ENCODE results near the gene GRAMD1B. TPM values are rescaled to one million over a fixed set of nuclear protein-coding genes. Genes with fewer than 3 reads are reported as not detected.

The GRAMD1B gene
- total and polyA plus RNA-seq, 2 donors (not counting 1 experiment from before 2014, with no cell fraction given) = 0.83 to 1.5 TPM

GRCh38 chr11:123450623-123451022, 20.6 kb downstream of the GRAMD1B start:
- Histone ChIP-seq H4K20me1 (ENCODE audit: control insufficient read depth, extremely low read depth, insufficient read depth, low read length) (no peaks in the 10 kb centered on the region), H3K27me3 (ENCODE audit: control insufficient read depth, insufficient read depth, low read length) (no peaks in the 10 kb centered on the region), H3K36me3 (ENCODE audit: control insufficient read depth, insufficient read depth, low read length) (no peaks in the 10 kb centered on the region), H3K9me3 (ENCODE audit: control insufficient read depth, insufficient read depth, low read depth, low read length) (no peaks in the 10 kb centered on the region), H2AFZ (ENCODE audit: low read length) (no peak overlapping the region), H3K79me2 (ENCODE audit: control insufficient read depth, insufficient read depth, low read length) (no peaks in the 10 kb centered on the region), H3K27ac (ENCODE audit: insufficient read depth, low read length) (no peak overlapping the region), H3K4me3 (replicated peaks in 1 of 4; ENCODE audit: control extremely low read depth in 1 of 4, insufficient read depth in 1 of 4, low read depth in 3 of 4, low read length in 4 of 4) (no peak overlapping the region), H3K4me2 (ENCODE audit: extremely low read depth, insufficient read depth, low read length) (no peak overlapping the region), H3K9ac (ENCODE audit: insufficient read depth, low read length) (no peak overlapping the region), H3K4me1 (ENCODE audit: control insufficient read depth, extremely low read depth, insufficient read depth, low read length) (no peaks in the 10 kb centered on the region)
- TF ChIP-seq, protein P1, sequence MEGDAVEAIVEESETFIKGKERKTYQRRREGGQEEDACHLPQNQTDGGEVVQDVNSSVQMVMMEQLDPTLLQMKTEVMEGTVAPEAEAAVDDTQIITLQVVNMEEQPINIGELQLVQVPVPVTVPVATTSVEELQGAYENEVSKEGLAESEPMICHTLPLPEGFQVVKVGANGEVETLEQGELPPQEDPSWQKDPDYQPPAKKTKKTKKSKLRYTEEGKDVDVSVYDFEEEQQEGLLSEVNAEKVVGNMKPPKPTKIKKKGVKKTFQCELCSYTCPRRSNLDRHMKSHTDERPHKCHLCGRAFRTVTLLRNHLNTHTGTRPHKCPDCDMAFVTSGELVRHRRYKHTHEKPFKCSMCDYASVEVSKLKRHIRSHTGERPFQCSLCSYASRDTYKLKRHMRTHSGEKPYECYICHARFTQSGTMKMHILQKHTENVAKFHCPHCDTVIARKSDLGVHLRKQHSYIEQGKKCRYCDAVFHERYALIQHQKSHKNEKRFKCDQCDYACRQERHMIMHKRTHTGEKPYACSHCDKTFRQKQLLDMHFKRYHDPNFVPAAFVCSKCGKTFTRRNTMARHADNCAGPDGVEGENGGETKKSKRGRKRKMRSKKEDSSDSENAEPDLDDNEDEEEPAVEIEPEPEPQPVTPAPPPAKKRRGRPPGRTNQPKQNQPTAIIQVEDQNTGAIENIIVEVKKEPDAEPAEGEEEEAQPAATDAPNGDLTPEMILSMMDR (conservative IDR thresholded peaks at IDR 0.05 in 1 of 2, IDR thresholded peaks at IDR 0.05 in 1 of 2; ENCODE audit: low read depth in 1 of 2, low read length in 2 of 2) = no peak
- no peak for TF ChIP-seq EZH2 (IDR thresholded peaks at IDR 0.05; ENCODE audit: low read length, missing control alignments)
- DNase-seq (ENCODE audit: low read depth in 2 of 2) = peak; percentile 46 to 76

- TF ChIP-seq, protein P1 (conservative IDR thresholded peaks at IDR 0.05 in 1 of 2, IDR thresholded peaks at IDR 0.05 in 1 of 2; ENCODE audit: low read depth in 1 of 2, low read length in 2 of 2) = no peak
- TF ChIP-seq EZH2 (IDR thresholded peaks at IDR 0.05; ENCODE audit: low read length, missing control alignments) = no peak
- H3K4me1 ChIP-seq (ENCODE audit: control insufficient read depth, extremely low read depth, insufficient read depth, low read length) = no peaks in the 10 kb centered on the region
- H3K27ac ChIP-seq (ENCODE audit: insufficient read depth, low read length) = no peak overlapping the region
- no peaks in the 10 kb centered on the region for H3K36me3 ChIP-seq (ENCODE audit: control insufficient read depth, insufficient read depth, low read length)
- H4K20me1 ChIP-seq (ENCODE audit: control insufficient read depth, extremely low read depth, insufficient read depth, low read length) = no peaks in the 10 kb centered on the region
- DNase-seq (ENCODE audit: low read depth in 2 of 2) = no peak
- no peak overlapping the region for H3K4me3 ChIP-seq (replicated peaks in 1 of 4; ENCODE audit: control extremely low read depth in 1 of 4, insufficient read depth in 1 of 4, low read depth in 3 of 4, low read length in 4 of 4)
- H3K27me3 ChIP-seq (ENCODE audit: control insufficient read depth, insufficient read depth, low read length) = no peaks in the 10 kb centered on the region
- no peaks in the 10 kb centered on the region for H3K79me2 ChIP-seq (ENCODE audit: control insufficient read depth, insufficient read depth, low read length)
- H3K4me2 ChIP-seq (ENCODE audit: extremely low read depth, insufficient read depth, low read length) = no peak overlapping the region
- H3K9ac ChIP-seq (ENCODE audit: insufficient read depth, low read length) = no peak overlapping the region
- H2AFZ ChIP-seq (ENCODE audit: low read length) = no peak overlapping the region
- H3K9me3 ChIP-seq (ENCODE audit: control insufficient read depth, insufficient read depth, low read depth, low read length) = no peaks in the 10 kb centered on the region
These were observed 21.2 kb downstream of the GRAMD1B start for GRCh38 chr11:123451183-123451781.

DNA sequence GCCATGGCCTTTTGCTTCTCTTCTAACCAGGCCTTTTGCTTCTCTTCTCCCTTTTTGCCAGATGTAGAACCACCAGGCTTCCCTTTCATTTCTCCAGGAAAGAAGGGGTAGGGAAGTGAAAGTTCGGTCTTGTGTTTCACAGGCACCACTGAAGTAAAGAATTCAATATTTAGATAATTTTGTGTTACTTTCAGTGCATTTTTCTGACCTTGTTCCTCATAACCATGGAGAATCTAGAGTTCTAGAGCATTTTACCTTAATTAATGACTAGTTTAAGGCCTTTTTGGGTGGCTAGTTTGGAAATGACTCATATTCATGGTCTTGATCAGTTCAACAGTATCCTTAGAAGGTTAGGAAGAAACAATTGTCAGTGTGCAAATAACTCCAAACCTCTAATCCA, 22.7 kb downstream of the GRAMD1B start:
- Histone ChIP-seq H3K4me1 (ENCODE audit: control insufficient read depth, extremely low read depth, insufficient read depth, low read length) (no peaks in the 10 kb centered on the region), H2AFZ (ENCODE audit: low read length) (no peak overlapping the region), H3K4me3 (replicated peaks in 1 of 4; ENCODE audit: control extremely low read depth in 1 of 4, insufficient read depth in 1 of 4, low read depth in 3 of 4, low read length in 4 of 4) (no peak overlapping the region), H3K36me3 (ENCODE audit: control insufficient read depth, insufficient read depth, low read length) (no peaks in the 10 kb centered on the region), H3K9ac (ENCODE audit: insufficient read depth, low read length) (no peak overlapping the region), H3K27ac (ENCODE audit: insufficient read depth, low read length) (no peak overlapping the region), H3K9me3 (ENCODE audit: control insufficient read depth, insufficient read depth, low read depth, low read length) (no peaks in the 10 kb centered on the region), H3K79me2 (ENCODE audit: control insufficient read depth, insufficient read depth, low read length) (no peaks in the 10 kb centered on the region), H3K27me3 (ENCODE audit: control insufficient read depth, insufficient read depth, low read length) (no peaks in the 10 kb centered on the region), H4K20me1 (ENCODE audit: control insufficient read depth, extremely low read depth, insufficient read depth, low read length) (no peaks in the 10 kb centered on the region), H3K4me2 (ENCODE audit: extremely low read depth, insufficient read depth, low read length) (no peak overlapping the region)
- TF ChIP-seq, protein P1 (conservative IDR thresholded peaks at IDR 0.05 in 1 of 2, IDR thresholded peaks at IDR 0.05 in 1 of 2; ENCODE audit: low read depth in 1 of 2, low read length in 2 of 2) = no peak
- no peak for TF ChIP-seq EZH2 (IDR thresholded peaks at IDR 0.05; ENCODE audit: low read length, missing control alignments)
- no peak for DNase-seq (ENCODE audit: low read depth in 2 of 2)

Data from fibroblast of lung (primary cell).